ENCODE results near the gene IFT57.

- TF ChIP-seq CTCF (IDR thresholded peaks at IDR 0.05): no peak
- TF ChIP-seq POLR2A (IDR thresholded peaks at IDR 0.05): no peak
These were observed 19.5 kb upstream of the IFT57 start for GRCh38 chr3:108241721-108242120.

Measured in right lobe of liver (tissue), 4 donors.